ENCODE measurements around the gene CCT3.
A peak's percentile ranks its signal among the peaks of the same experiment; 100 is the strongest.

Gene CCT3

DNA sequence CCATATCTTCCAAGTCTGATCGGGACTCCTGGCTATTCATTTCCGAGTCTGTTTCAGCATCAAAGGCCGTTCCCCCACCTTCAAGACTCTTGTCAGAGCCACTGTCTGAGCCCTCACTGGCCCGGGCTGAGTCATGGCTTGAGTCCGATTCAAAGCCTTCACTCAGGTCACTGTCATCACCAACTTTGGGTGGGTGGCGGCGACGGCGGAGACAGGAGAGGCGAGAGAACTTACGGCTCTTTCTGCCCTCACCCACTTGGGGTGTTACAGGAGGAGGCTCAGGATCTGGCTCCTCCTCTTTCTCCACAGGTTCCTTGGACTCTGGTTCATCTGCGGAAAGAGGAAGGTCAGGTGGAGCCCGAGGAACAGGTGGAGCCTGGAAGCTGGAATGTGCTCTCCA is 72.0 kb downstream of the CCT3 start:
- TF ChIP-seq, protein P1, sequence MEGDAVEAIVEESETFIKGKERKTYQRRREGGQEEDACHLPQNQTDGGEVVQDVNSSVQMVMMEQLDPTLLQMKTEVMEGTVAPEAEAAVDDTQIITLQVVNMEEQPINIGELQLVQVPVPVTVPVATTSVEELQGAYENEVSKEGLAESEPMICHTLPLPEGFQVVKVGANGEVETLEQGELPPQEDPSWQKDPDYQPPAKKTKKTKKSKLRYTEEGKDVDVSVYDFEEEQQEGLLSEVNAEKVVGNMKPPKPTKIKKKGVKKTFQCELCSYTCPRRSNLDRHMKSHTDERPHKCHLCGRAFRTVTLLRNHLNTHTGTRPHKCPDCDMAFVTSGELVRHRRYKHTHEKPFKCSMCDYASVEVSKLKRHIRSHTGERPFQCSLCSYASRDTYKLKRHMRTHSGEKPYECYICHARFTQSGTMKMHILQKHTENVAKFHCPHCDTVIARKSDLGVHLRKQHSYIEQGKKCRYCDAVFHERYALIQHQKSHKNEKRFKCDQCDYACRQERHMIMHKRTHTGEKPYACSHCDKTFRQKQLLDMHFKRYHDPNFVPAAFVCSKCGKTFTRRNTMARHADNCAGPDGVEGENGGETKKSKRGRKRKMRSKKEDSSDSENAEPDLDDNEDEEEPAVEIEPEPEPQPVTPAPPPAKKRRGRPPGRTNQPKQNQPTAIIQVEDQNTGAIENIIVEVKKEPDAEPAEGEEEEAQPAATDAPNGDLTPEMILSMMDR (conservative IDR thresholded peaks at IDR 0.05; ENCODE audit: low read depth, low read length), result no peak

GRCh38 chr1:156263288-156263655 is 74.8 kb downstream of the CCT3 start:
- TF ChIP-seq, protein P1 (conservative IDR thresholded peaks at IDR 0.05; ENCODE audit: low read depth, low read length), result no peak
- H3K4me3 ChIP-seq (ENCODE audit: low read length), result no peak overlapping the region
- no peak for DNase-seq (ENCODE audit: low read depth)

More for the DNA sequence above, 72.0 kb downstream of the CCT3 start:
- DNase-seq (ENCODE audit: low read depth), result no peak
- H3K4me3 ChIP-seq (ENCODE audit: low read length), result no peak overlapping the region

DNA sequence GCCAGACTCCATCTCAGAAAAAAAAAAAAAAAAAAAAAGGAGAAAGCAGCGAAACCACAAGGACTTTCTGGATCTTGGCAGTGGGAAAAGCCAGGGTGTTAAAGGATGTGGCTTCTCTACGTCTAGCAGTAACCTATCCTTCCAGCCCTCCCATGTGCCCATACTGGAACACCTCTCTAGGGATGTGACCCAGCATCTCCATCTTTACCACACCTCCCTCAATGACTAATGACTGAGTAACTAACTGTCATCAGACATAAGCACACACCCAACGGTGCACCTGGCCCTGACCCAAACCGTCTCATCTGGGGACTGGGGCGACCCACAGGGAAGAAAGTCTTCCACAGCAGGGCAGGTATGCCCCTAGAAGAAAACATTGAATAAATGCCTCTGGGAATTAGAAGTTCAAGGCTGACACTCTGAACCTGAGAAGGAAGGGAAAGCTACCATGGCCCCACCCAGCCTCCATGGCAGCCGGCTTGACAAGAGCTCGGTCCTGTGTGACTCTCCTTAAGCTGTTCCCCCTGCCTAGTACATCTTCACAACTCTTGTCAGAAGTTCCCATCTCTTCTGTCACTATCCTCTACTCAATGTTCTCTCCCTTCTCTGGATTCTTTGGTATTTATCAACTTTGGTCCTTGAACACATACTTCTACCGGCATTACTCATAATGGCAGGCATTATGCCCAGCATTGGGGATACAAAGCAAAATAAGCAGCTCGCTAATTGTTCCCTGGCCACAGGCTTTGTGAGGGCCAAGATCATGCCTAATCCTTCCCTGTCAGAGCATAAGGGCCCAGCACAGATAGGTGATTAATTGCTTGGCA is 75.4 kb downstream of the CCT3 start:
- no peak overlapping the region for H3K4me3 ChIP-seq (ENCODE audit: low read length)
- DNase-seq (ENCODE audit: low read depth), result no peak
- TF ChIP-seq, protein P1 (conservative IDR thresholded peaks at IDR 0.05; ENCODE audit: low read depth, low read length), result no peak

GRCh38 chr1:156260896-156261295 is 77.2 kb downstream of the CCT3 start:
- TF ChIP-seq, protein P1 (conservative IDR thresholded peaks at IDR 0.05; ENCODE audit: low read depth, low read length), result no peak
- no peak for DNase-seq (ENCODE audit: low read depth)
- H3K4me3 ChIP-seq (ENCODE audit: low read length), result no peak overlapping the region

DNA sequence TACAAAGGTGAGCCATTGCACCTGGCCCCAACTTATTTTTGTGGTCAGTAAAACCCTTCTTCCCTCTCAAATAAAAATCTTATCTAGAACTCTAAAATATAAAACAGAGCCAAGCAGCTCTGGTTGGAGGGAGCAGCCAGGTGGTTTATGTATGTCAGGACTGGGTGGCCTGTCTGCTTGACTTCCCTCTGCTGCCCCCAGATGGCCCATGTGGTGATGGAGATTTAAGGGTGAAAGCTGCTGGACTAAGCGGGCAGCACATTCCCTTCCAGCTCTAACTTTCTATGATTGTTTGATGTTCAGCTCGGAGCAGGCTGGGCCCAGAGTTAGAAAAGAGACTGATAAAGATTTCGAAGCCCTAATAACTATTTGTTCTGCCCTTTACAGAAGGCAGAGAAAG is 78.3 kb downstream of the CCT3 start:
- DNase-seq (ENCODE audit: low read depth), result no peak
- H3K4me3 ChIP-seq (ENCODE audit: low read length), result no peak overlapping the region
- TF ChIP-seq, protein P1 (conservative IDR thresholded peaks at IDR 0.05; ENCODE audit: low read depth, low read length), result peak; percentile 21

Data from retinal pigment epithelial cell (primary cell).